ENCODE data around the gene DCAF16.

- TF ChIP-seq RAD21 (IDR thresholded peaks at IDR 0.05; ENCODE audit: low read depth) (peak; percentile 16; the same call in 1 of the 2 replicates), USF1 (IDR thresholded peaks at IDR 0.05) (no peak), TAF1 (IDR thresholded peaks at IDR 0.05; ENCODE audit: low read depth) (no peak), EGR1 (IDR thresholded peaks at IDR 0.05) (no peak), MAX (IDR thresholded peaks at IDR 0.05) (no peak), YY1 (IDR thresholded peaks at IDR 0.05; ENCODE audit: low read depth) (no peak), CEBPB (IDR thresholded peaks at IDR 0.05) (no peak), REST (IDR thresholded peaks at IDR 0.05; ENCODE audit: low read depth) (no peak), CREB1 (IDR thresholded peaks at IDR 0.05; ENCODE audit: low read depth) (no peak), FOXM1 (IDR thresholded peaks at IDR 0.05; ENCODE audit: borderline replicate concordance, low read depth) (no peak), EP300 (IDR thresholded peaks at IDR 0.05; ENCODE audit: borderline replicate concordance) (no peak)
Measured at GRCh38 chr4:17785858-17786257, 24.7 kb downstream of the DCAF16 start.
